GM12891 (cell line): Measurements from ENCODE around the gene SPC24.

ENCODE experiments used
- POLR2A ChIP-seq: IDR thresholded peaks from 2 replicates; pipeline ENCODE4 v1.6.1; 2011; ENCODE audit warnings: low read depth, low read length, control low read depth
- POLR2AphosphoS5 ChIP-seq: IDR thresholded peaks from 2 replicates; pipeline ENCODE4 v1.6.1; 2011; ENCODE audit warnings: low read depth, low read length, control low read depth
- POU2F2 ChIP-seq: IDR thresholded peaks from 2 replicates; pipeline ENCODE4 v1.6.1; 2011; ENCODE audit warnings: low read depth, mild to moderate bottlenecking, control low read depth, low read length, moderate library complexity
- SPI1 ChIP-seq: IDR thresholded peaks from 2 replicates; pipeline ENCODE4 v1.6.1; 2011; ENCODE audit warnings: low read depth, low read length, control low read depth
- TAF1 ChIP-seq: IDR thresholded peaks from 2 replicates; pipeline ENCODE4 v1.6.1; 2011; ENCODE audit warnings: low read depth, low read length, control low read depth

- TF ChIP-seq POLR2A, result no peak
- TF ChIP-seq POLR2AphosphoS5, result no peak
- no peak for TF ChIP-seq TAF1
- TF ChIP-seq SPI1, result no peak
- no peak for TF ChIP-seq POU2F2
These were observed 13.0 kb upstream of the SPC24 start for GRCh38 chr19:11168568-11168967.
